ENCODE results near the gene EXOC2. TPM values are rescaled to one million over a fixed set of nuclear protein-coding genes. Genes with fewer than 3 reads are reported as not detected.

EXOC2 gene
- total RNA-seq, 4 donors from 2014 or later, result 19.5 to 23.6 (median 20.9) TPM

GRCh38 chr6:497258-497657 is 195.7 kb downstream of the EXOC2 start:
- no peak overlapping the region for H3K4me3 ChIP-seq (ENCODE audit: low read depth, poor library complexity, severe bottlenecking)
- no peak for TF ChIP-seq POLR2A (IDR thresholded peaks at IDR 0.05)
- no peak for TF ChIP-seq CTCF (IDR thresholded peaks at IDR 0.05)
- intact Hi-C loops (cut with DNase I; ENCODE audit: low total_unique reads), result no loop called here
- WGBS, 2 donors, result 89% methylated on average over 2 of the region's 2 CpGs
- DNase-seq (ENCODE audit: low spot score in 2 of 2), result no peak

- no peak for DNase-seq (ENCODE audit: low spot score in 2 of 2)
- WGBS, 2 donors, result 96% methylated on average over 5 of the region's 5 CpGs
- intact Hi-C loops (cut with DNase I; ENCODE audit: low total_unique reads), result no loop called here
- H3K4me3 ChIP-seq (ENCODE audit: low read depth, poor library complexity, severe bottlenecking), result no peak overlapping the region
- no peak for TF ChIP-seq CTCF (IDR thresholded peaks at IDR 0.05)
- no peak for TF ChIP-seq POLR2A (IDR thresholded peaks at IDR 0.05)
Observed at GRCh38 chr6:496649-497048, 196.3 kb downstream of the EXOC2 start.

- no peak for DNase-seq (ENCODE audit: low spot score in 2 of 2)
- no peak for TF ChIP-seq POLR2A (IDR thresholded peaks at IDR 0.05)
- TF ChIP-seq CTCF (IDR thresholded peaks at IDR 0.05), result no peak
- intact Hi-C loops (cut with DNase I; ENCODE audit: low total_unique reads), result no loop called here
- H3K4me3 ChIP-seq (ENCODE audit: low read depth, poor library complexity, severe bottlenecking), result no peak overlapping the region
- 92 to 94% methylated on average over 5 of the region's 5 CpGs for WGBS, 2 donors
Observed at GRCh38 chr6:494394-494793, 198.5 kb downstream of the EXOC2 start.

- no peak for TF ChIP-seq POLR2A (IDR thresholded peaks at IDR 0.05)
- no peak for TF ChIP-seq CTCF (IDR thresholded peaks at IDR 0.05)
- intact Hi-C loops (cut with DNase I; ENCODE audit: low total_unique reads), result no loop called here
- 84 to 88% methylated on average over 6 of the region's 6 CpGs for WGBS, 2 donors
- H3K4me3 ChIP-seq (ENCODE audit: low read depth, poor library complexity, severe bottlenecking), result no peak overlapping the region
- DNase-seq (ENCODE audit: low spot score in 2 of 2), result no peak
Observed at GRCh38 chr6:493840-494239, 199.1 kb downstream of the EXOC2 start.

GRCh38 chr6:492816-493414 is 200.0 kb downstream of the EXOC2 start:
- no peak overlapping the region for H3K4me3 ChIP-seq (ENCODE audit: low read depth, poor library complexity, severe bottlenecking)
- no peak for DNase-seq (ENCODE audit: low spot score in 2 of 2)
- TF ChIP-seq POLR2A (IDR thresholded peaks at IDR 0.05), result no peak
- no peak for TF ChIP-seq CTCF (IDR thresholded peaks at IDR 0.05)
- 95 to 97% methylated on average over 2 of the region's 2 CpGs for whole genome bisulfite sequencing, 2 donors
- intact Hi-C loops (cut with DNase I; ENCODE audit: low total_unique reads), result no loop called here

- DNase-seq (ENCODE audit: low spot score in 2 of 2), result no peak
- TF ChIP-seq POLR2A (IDR thresholded peaks at IDR 0.05) (no peak), CTCF (IDR thresholded peaks at IDR 0.05) (no peak)
- WGBS, 2 donors, result 94 to 96% methylated on average over 5 of the region's 5 CpGs
- intact Hi-C loops (cut with DNase I; ENCODE audit: low total_unique reads), result no loop called here
- no peak overlapping the region for H3K4me3 ChIP-seq (ENCODE audit: low read depth, poor library complexity, severe bottlenecking)
Observed at GRCh38 chr6:492178-492577, 200.8 kb downstream of the EXOC2 start.

All from lower leg skin (tissue), 4 donors.